ENCODE results near the gene SLC2A11.

Gene SLC2A11

DNA sequence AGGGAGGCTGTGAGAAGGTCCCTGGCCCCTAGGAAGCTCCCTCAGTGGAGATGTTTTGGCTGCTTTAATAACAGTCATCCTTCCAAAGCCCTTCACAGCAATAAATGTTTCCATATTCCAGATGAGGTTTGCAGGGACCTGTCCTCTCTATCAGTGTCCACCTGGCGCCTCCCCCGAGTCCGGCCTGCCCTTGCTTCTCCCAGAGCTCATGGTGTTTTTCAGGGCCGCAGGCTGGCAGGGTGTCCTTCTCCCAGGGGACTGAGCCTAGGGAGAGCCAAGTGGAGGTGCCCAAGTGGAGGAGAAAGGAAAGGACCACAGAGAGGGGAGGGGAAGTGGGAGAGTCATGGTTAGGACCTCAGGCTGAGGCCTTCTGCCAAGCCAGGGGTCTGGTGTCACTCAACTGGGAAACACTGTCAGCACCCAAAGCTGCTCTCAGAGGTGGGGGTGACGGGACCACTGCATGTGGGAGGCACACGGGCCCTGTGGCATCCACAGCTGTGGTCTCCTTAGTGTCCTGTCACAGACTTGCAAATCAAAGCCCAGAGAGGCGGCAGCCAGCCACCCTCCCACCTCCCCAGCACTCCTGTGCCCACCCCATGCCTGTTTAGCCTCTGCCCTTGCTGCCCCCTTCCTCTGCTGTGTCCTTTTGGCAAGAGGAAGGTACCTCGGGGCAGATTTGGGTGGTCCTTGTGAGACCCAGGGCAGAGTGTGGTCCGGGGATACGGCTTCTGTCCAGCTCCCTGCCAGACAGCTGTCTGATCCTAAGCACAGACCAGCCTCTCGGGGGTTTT is 25.3 kb upstream of the SLC2A11 start:
- DNase-seq: no peak

DNA sequence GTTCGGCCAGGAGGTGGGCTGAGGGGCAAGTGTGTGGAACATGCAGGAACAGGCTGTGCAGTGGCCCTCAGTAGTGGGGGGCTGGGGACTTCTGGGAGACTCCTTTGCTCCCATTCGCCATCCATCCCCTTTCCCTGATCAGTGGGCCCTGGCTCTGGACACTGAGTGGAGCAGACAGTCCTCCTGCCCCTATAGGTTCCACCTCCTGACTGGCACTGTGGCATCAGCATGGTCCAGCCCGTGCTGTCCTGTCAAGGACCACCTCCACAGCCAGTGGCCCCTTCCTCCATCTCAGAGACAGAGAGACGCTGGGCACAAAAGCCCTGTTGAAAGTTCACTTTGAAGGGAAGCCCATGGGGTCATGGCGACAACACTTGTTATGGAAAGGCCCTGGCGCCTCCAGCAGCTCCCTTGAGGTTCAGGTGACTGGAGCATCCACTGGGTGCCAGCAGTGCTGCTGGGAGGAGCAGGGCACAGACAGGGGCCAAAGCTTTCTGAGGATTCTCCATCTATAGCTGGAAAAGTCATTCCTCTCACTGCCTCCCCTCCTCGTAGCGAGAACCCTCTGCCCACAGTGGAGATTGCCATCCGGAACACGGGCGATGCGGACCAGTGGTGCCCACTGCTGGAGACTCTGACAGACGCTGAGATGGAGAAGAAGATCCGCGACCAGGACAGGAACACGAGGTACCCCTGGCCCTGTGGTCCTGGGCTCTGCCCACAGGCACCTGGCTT is 24.5 kb upstream of the SLC2A11 start:
- no peak for DNase-seq

DNA sequence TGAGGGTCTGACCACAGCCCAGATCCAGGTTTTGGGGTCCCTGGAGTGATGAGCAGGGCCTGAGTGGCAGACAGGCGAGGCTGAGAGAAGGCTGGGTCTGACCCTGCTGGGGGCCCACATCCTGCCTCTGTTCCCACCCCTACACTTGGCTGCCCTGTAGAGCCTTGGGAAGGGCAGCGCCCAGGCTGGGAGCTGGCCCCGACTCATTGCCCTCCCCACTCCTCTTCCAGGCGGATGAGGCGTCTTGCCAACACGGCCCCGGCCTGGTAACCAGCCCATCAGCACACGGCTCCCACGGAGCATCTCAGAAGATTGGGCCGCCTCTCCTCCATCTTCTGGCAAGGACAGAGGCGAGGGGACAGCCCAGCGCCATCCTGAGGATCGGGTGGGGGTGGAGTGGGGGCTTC is 23.8 kb upstream of the SLC2A11 start:
- DNase-seq: no peak

DNA sequence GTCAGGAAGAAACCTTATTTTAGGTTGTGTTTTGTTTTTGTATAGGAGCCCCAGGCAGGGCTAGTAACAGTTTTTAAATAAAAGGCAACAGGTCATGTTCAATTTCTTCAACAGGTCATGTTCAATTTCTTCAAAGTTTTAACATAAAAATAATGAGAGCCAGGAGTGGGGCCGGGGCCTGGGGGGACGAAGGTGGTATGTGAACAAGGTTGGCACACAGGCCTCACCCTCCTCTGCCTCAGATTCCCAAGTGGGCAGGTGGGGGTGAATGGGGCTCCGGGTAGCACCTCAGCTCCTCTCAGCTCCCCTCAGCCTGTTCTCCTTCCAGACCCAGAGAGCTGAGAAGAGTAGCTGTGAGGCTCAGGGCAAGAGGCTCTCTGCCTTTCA is 23.3 kb upstream of the SLC2A11 start:
- no peak for DNase-seq

DNA sequence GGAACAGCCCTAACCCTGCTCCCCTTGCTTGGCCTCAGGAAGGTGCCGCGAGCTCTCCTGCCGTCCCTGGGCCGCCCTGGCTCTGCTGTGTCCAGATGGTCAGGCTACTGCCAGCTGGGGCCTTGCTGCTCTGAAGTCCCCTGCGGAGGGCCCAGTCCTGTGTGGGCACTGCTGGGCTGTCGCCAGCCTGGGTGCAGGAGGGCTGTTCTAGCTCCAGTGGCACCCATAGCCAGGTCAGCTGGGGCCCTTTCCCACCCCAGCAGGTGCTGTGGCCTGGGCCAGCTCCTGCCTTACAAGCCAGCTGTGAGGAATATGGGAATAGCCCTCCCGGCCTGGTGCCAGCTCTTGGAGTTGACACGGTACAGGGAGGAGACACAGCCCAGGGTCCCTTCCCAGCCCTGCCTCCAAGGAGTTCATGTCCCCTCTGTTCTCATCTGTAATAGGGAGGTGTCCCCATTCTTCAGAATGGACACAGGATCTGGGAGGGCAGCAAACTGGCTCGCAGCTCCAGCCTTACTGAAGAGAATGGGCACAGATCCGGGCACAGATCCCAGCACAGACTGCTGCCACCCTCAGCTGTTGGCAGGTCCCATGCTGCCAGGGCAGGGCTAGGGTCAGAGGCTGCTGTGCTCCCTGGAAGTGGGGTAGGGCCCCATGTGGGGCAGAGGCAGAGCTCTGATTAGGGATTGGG is 22.7 kb upstream of the SLC2A11 start:
- no peak for DNase-seq

DNA sequence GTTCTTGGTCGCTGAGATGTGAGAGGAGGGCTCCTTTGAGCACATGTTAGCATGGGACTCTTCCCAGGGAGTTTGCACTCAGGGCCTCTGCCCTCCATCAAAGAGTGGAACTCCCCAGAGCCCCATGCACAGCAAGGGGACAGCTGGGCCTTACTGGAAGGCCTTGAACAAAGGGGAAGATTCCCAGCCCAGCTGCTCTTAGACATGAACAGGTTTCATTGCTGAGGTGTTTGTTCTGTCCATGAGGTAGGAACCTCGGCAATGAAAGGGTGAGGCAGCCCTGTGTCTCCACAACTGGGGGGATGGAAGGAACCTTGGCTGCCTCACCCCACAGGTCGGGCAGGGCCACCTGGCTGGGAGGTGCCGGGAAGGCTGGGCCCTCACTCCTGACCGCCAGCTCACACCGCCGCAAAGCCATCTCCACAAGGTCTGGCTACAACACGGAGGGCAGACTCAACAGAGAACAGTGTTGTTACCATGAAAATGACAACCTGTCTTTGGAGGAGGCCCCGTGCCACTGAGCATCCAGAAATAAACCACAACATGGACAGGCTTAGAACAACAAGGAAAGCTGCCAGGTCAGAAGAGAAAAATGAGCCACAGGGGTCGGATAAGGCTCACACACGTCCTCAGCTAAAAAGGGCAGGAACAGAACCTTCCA is 22.1 kb upstream of the SLC2A11 start:
- no peak for DNase-seq

DNA sequence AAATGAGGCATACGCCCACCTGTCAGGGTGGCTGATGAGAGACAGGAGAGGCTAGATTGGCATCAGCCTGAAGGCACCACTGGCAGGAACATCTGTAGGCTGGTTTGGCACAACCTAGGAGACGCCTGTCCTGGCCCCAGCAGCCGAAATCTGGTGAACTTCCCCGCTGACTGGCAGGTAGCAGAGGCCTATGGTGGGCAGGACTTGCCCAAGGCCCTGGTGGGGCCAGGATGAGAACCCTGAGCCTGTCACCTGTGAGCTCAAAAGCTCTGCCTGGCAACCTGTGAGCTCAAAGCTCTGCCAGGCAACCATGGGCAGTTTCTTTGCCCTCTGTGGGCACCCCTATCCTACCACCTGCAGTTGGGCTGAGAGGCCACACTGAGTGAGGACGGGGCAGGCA is 21.4 kb upstream of the SLC2A11 start:
- DNase-seq: no peak

DNA sequence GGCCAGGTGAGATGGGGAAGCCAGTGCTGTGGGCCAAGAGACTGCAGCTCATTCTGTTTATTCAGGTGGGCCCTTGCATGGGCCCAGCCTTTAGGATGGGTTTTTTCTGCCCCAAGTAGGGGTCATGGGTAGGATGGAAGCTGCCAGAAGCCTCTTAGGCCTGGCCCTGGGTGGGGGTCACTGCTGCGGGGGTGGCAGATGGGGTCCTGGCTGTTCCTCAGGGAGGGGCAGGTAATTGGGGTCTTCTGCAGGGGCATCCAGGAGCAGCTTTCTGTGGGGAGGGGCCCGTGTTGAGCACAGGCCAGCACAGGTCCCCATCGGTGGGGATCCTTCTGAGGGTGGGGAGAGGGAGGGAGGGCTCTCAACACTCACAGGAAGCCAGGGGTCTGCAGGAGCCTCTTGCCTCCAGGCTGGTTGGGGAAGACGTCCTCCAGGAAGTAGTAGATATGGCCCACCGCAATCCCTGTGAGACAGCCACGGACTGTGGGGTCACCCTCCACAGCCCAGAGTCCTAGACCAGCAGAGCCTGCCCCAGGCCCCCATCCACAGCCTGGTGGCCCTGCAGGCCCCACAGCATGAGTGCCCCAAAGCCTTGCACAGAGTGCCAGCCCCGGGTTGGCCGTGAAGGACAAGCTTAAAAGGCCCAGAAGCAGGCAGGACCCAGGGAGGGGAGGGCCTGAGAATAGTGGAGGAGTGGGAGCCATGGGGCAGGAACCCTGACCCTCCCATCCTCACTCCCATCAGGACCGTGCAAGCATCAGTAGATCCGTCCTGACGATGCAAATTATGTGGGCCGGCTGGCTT is 20.8 kb upstream of the SLC2A11 start:
- DNase-seq: no peak

DNA sequence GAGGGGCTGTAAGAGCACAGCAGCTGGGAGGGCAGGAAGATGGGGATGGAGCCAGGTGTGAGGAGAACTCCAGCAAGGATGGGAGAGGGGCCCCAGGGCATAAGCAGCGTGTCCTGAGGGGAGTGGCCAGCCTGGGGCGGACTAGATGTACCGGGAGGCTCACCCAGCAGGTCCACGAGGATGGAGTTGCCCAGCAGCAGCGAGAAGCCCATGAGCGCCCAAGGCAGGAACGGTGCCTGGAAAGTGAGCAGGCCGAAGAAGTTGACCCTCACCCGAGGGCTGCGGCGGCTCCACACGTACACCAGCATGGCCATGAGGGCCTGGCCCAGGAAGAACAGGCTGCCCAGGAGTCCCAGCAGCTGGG is 20.2 kb upstream of the SLC2A11 start:
- no peak for DNase-seq

DNA sequence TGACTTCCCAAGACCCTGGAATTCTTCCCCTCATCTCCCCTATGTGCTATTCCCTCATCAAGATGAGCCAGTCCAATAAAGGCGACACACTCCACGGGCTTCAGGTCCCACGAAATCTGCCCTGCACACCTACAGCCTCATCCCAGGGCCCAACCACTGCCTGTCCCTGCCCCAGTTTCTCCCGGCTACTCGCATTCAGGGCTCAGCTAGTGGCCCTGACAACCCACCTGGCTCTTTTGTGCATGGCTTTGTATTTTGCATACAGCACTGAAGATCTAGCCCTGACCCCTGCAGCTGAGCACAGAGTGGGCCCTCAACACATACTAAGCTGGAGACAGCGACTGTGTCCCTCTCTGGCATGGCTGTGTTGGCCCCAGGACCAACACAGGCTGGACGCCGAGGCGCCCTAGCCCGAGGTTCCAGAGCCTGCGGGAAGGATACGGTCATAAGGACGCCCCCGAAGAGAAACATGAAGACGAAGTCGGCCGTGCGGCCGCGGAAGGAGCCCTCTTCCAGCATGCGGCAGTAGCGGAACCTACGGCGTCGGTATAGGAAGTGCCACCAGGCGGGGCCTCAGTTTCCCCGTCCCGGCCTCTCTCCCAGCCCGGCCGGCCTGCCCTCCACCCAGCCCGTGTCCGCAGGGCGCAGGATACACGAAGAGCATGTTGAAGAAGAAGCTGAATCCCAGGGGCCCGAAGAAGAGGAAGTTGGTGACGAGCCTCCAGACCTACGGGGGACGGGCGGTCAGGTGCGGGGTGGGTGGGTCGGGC is 19.6 kb upstream of the SLC2A11 start:
- no peak for DNase-seq

DNA sequence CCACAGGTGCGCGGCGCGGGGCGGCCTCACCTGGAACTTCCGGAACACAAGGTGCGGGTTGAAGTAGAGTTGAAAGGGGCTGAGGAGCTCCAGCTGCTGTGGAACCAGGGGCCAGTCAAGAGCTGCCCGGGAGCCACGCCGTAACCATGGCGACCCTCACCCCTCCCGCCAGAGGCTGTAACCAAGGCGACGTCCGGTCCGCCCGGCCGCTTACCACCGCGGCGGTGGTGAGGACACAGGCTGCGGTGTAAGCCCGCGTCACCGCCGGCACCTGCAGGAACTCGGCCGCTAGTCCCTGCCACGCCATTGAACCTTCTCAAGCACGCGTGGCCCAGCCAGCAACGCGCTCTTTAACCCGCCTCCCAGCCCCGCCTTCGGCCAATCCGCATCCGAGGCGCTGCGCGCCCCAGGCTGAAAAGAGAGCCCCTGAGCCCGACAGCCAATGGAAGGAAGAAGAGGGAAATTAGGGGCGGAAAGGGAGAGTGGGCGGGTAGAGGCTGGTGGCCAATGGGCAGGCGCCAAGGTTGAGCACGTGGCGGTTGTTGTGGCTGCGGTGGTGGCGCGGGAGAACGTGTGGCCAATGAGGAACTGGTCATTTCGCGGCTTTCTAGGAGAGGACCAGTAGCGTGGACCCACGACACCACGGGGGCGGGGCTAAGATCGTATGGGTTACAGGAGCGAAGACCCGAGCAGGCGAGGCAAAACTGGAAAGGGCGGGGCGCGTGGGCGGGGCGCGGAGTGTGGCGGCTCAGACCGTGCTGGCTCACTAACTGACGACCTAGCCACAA is 18.8 kb upstream of the SLC2A11 start, which contains the start of gene DERL3:
TSS of gene DERL3 (minus strand) at position 326 of the 788 bp plus-strand sequence. CDS start at position 307, 19 bp downstream.
- DNase-seq: peak; percentile 64

DNA sequence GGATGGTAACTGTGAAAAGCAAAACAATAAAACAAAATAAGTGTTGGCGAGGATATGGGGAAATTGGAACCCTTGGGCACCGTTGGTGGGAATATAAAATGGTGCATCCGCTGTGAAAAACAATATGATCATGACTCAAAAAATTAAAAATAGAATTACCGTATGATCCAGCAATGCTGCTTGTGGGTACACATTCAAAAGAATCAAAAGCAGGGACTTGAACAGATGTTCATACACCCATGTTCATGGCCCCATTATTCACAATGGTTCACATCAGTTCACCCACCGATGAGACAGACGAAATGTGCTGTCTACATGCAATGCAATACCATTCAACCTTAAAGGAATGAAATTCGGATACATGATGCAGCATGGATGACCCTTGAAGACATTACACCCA is 17.6 kb upstream of the SLC2A11 start:
- DNase-seq: no peak

DNA sequence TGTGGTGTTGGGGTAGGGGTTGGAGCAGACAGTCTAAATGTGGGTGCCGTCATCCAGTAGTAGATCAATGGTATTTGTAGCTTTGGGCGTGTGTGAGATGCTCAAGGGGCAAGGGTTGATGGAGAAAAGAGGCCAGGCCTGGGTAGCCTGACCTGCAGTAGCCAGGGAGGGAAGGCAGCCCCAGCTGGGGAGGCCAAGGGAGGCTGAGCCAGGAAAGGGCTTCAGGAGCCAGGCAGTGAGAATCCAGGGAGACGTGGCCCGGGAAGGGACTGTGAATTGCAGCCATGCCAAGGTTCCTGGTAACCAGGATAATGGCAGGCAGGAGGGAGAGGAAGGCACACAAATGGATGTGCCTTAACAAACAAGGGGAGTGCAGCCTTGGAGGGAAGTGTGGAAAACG is 16.4 kb upstream of the SLC2A11 start:
- DNase-seq: no peak

DNA sequence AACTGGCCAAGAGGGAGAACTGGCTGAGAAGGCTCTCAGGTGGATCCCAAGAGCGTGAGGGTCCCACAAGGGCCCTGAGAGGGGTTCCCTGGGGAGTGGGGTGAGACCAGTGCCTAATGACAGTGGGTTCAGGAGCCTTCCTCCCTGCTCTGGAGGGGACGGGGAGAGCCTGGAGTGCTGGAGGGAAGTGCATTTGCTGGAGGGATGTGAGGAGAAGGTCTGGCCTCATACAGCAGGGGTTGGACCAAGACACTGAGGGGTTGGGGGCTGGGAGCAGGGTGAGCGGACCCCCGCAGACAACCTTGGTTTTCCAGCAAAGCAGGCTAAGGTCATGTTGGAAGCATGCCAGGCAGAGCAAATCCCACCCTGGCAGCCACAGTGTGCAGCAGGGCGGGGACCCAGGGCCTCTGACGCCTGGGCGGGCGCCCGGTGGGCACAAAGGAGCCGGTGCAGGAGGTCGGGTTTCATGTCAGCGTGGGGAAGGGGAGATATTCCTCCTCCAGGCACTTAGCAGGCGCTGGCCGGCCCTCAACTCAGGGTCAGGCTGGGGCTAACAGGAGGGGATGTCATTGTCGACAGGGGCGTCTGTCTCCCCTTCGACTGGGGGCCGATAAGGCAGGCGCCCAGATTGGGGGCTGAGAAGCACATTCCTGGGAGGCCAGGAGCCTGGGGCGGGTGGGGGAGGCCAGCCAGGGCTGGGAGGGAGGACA is 15.8 kb upstream of the SLC2A11 start:
- DNase-seq: no peak

DNA sequence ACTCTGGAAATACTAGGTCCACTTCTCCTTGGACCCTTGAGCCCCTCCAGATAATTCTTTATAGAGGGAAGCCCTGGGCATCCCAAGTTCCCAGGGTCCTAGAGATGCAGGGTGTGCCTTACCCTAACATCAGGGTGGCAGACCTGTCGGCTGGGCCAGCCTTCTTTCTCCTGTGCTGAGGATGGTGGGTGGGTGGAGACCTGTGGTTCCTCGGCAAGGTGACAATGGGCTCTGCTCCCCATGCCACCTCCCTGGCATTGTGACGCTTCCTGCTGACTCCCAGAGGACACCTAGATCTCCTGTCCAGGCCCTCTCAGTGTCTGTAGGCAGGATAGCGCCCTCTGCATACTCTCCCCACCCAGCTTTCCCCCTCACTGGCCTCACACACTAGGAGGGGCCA is 15.1 kb upstream of the SLC2A11 start:
- no peak for DNase-seq

DNA sequence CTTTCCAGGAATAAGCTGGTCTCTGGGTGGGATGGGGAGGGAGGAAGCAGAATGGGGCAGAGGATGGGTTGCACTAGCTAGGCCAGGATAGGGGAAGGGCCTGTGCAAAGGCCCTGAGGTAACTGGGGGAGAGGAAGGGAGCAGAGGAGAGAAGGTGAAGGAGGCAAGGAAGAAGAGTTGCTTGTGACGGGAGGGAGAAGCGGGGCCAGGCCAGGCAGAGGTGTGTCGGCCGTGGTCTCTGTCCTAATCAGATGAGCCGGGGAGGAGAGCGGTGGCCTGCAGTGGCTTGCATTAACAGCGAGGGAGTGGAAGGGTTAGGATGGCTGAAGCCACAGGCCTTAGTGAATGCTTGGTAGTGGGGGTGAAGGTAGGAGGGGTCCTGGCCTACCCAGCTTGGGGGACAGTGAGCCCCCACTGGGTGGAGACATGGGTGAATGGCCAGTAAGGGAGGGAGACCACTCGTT is 12.9 kb upstream of the SLC2A11 start:
- DNase-seq: no peak

DNA sequence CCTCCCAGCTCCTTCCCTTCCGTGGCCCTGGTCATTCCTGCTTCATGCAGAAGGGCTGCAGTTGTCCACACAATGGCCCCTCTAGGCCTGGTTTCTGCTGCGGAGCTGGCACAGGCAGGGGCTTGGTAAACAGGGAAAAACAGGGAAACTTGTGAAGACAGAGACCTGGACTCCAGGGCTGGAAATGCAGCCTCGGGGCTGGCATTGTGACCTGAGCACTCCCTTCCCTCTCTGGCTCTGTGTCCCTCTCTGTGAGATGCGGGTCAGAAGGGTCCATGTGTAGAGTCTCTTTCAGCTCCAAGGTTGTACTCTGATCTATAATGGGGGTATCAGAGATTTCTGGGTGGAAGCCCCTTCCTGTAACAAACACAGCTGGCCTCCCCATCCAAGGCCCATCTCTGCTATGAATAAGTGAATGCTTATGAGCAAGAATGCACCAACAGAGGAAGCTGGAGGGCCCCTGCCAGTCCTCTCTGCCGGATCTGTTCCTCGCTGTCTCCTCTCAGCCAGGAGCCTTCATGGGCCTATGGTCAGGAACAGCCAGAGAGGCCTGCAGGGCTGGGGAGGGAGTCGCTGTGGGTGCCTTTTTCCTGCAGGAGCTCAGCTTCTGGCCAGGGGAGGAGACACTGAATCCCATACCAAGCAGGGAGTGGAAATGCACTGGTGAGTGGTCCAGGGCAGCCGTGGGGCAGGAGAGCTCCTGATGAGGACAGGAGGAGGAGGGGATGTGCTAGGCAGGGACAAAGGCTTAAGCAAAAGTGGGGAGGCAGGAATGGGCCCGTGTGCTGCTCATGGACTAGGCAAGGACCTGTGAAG is 12.2 kb upstream of the SLC2A11 start:
- DNase-seq: no peak

DNA sequence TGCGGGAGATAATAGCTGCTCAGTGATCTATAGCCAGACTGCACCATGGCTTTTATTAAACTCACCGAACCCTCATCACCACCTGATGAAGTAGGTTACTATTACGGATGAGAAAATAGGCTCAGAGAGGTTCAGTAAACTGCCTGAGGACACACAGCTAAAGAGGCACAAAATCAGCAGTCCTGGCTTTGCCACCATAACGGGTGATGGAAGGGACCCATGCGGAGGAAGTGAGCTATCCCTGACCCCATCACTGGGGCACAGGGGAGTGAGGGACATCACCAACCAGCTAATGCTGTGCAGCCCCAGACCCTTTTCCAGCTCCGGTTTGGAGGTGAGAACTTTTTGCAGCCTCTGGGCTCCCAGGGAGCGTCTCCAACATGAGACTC is 11.6 kb upstream of the SLC2A11 start:
- DNase-seq: no peak

DNA sequence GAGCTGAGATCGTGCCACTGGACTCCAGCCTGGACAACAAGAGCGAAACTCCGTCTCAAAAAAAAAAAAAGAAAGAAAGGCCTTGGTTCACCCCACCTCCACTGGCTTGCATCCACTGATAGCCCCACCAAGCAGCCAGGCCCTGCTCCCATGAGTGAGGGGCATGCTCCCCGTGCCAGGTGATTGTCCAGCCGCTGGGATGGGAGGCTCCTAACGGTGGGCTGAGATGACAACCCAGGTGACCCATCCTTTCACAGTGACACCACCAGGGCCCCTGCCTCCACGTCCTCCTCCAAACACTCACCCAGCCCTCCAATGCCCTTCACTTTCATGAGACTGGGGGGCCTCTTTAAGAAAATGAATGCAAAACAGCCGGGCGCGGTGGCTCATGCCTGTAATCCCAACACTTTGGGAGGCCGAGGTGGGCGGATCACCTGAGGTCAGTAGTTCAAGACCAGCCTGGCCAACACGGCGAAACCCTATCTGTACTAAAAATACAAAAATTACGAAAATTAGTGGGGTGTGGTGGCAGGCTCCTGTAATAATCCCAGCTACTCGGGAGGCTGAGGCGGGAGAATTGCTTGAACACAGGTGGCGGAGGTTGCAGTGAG is 10.3 kb upstream of the SLC2A11 start:
- DNase-seq: no peak
